ENCODE measurements around the gene MTCL1. TPM values are rescaled to one million over a fixed set of nuclear protein-coding genes. Genes with fewer than 3 reads are reported as not detected.

MTCL1 gene
- total RNA-seq, 1 donor from 2014 or later: 50.5 TPM

GRCh38 chr18:8785855-8786482, 80.6 kb downstream of the MTCL1 start:
- Histone ChIP-seq H3K4me3 (ENCODE audit: low read depth, low read length) (no peak overlapping the region), H3K27me3 (ENCODE audit: control insufficient read depth, insufficient read depth, low read length) (no peaks in the 10 kb centered on the region), H3K36me3 (ENCODE audit: control insufficient read depth, insufficient read depth, low read length) (peaks cover 9% of the 10 kb centered on the region)
- DNase-seq (ENCODE audit: low read depth): no peak
- no peak for TF ChIP-seq CTCF (IDR thresholded peaks at IDR 0.05; ENCODE audit: insufficient read depth, low read length, poor library complexity, severe bottlenecking)

GRCh38 chr18:8786483-8787370, 81.4 kb downstream of the MTCL1 start:
- DNase-seq (ENCODE audit: low read depth): no peak
- H3K27me3 ChIP-seq (ENCODE audit: control insufficient read depth, insufficient read depth, low read length): no peaks in the 10 kb centered on the region
- peaks cover 7% of the 10 kb centered on the region for H3K36me3 ChIP-seq (ENCODE audit: control insufficient read depth, insufficient read depth, low read length)
- H3K4me3 ChIP-seq (ENCODE audit: low read depth, low read length): no peak overlapping the region
- no peak for TF ChIP-seq CTCF (IDR thresholded peaks at IDR 0.05; ENCODE audit: insufficient read depth, low read length, poor library complexity, severe bottlenecking)

GRCh38 chr18:8787371-8787670, 82.0 kb downstream of the MTCL1 start:
- DNase-seq (ENCODE audit: low read depth): no peak
- no peak overlapping the region for H3K4me3 ChIP-seq (ENCODE audit: low read depth, low read length)
- peaks cover 6% of the 10 kb centered on the region for H3K36me3 ChIP-seq (ENCODE audit: control insufficient read depth, insufficient read depth, low read length)
- H3K27me3 ChIP-seq (ENCODE audit: control insufficient read depth, insufficient read depth, low read length): no peaks in the 10 kb centered on the region
- no peak for TF ChIP-seq CTCF (IDR thresholded peaks at IDR 0.05; ENCODE audit: insufficient read depth, low read length, poor library complexity, severe bottlenecking)

- no peak for DNase-seq (ENCODE audit: low read depth)
- H3K27me3 ChIP-seq (ENCODE audit: control insufficient read depth, insufficient read depth, low read length): no peaks in the 10 kb centered on the region
- TF ChIP-seq CTCF (IDR thresholded peaks at IDR 0.05; ENCODE audit: insufficient read depth, low read length, poor library complexity, severe bottlenecking): no peak
- peaks cover 6% of the 10 kb centered on the region for H3K36me3 ChIP-seq (ENCODE audit: control insufficient read depth, insufficient read depth, low read length)
- H3K4me3 ChIP-seq (ENCODE audit: low read depth, low read length): no peak overlapping the region
Measured at GRCh38 chr18:8787794-8788193, 82.4 kb downstream of the MTCL1 start.

GRCh38 chr18:8788503-8789429, 83.4 kb downstream of the MTCL1 start:
- Histone ChIP-seq H3K27me3 (ENCODE audit: control insufficient read depth, insufficient read depth, low read length) (no peaks in the 10 kb centered on the region), H3K36me3 (ENCODE audit: control insufficient read depth, insufficient read depth, low read length) (peaks cover 6% of the 10 kb centered on the region), H3K4me3 (ENCODE audit: low read depth, low read length) (no peak overlapping the region)
- no peak for TF ChIP-seq CTCF (IDR thresholded peaks at IDR 0.05; ENCODE audit: insufficient read depth, low read length, poor library complexity, severe bottlenecking)
- no peak for DNase-seq (ENCODE audit: low read depth)
